ENCODE data around the gene ABHD5.

ABHD5 gene

DNA sequence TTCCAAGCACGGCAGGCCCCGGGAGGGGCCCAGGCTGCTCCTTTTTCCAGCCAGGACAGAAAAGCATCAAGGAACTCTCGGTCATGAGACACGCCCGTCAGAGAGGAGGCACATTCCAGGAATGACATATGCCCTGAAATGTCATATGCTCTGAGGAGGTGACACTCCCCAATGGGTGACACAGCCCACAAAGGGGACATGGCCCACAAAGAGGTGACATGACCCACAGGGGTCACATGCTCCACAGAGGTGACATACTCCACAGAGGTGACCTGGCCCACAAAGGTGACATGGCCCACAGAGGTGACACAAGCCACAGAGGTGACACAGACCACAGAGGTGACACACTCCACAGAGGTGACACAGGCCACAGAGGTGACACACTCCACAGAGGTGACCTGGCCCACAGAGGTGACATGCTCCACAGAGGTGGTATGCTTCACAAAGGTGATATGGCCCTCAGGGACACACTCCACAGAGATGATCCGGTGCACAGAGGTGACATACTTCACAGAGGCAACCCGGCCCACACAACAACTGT, 79.2 kb downstream of the ABHD5 start:
- H3K27ac ChIP-seq: no peak overlapping the region
- no peak for DNase-seq
- TF ChIP-seq CTCF (IDR thresholded peaks at IDR 0.05; ENCODE audit: low read depth, low read length): no peak
- no peaks in the 10 kb centered on the region for H3K27me3 ChIP-seq (ENCODE audit: insufficient read depth, low read depth, severe bottlenecking)
- peak overlapping the region; percentile 32 for H3K4me3 ChIP-seq (ENCODE audit: low read depth, low read length)
- H3K9me3 ChIP-seq (ENCODE audit: severe bottlenecking): no peaks in the 10 kb centered on the region
- no peaks in the 10 kb centered on the region for H3K36me3 ChIP-seq

DNA sequence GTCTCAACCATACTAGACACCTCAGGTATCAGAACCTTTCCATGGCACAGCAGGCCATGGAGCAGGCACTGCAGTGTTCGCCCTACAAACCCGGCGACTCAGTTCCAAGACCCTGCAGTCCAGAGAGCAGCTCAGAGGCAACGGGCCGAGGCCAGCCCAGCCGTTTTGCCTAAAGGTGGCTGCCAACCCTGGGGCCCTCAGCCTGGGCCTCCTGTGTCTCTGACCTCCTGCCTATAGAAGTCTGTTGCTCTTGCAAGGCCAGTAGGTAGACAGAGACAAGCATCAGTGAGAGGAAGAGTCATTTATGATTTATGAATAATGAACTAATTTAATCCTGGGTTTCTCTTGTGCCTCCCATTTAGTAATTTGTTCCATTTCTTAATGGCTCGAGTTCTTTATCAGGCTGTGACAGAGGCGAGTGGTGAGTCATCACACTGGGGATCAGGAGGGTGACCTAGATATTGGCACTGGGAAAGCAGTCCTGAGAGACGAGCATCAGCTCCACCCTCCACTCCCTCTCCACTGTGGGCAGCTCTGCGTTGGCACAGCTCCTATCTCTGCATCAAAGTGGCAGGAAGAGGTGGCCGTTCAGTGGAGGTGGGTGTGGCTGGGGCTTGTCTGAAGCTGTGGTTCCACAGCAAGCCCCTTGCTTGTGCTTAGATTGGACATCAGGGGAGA, 79.8 kb downstream of the ABHD5 start:
- DNase-seq: no peak
- Histone ChIP-seq H3K36me3 (no peaks in the 10 kb centered on the region), H3K27me3 (ENCODE audit: insufficient read depth, low read depth, severe bottlenecking) (no peaks in the 10 kb centered on the region), H3K27ac (no peak overlapping the region), H3K4me3 (ENCODE audit: low read depth, low read length) (no peak overlapping the region), H3K9me3 (ENCODE audit: severe bottlenecking) (no peaks in the 10 kb centered on the region)
- TF ChIP-seq CTCF (IDR thresholded peaks at IDR 0.05; ENCODE audit: low read depth, low read length): no peak

- H3K27ac ChIP-seq: no peak overlapping the region
- DNase-seq: no peak
- TF ChIP-seq CTCF (IDR thresholded peaks at IDR 0.05; ENCODE audit: low read depth, low read length): no peak
- H3K4me3 ChIP-seq (ENCODE audit: low read depth, low read length): no peak overlapping the region
- no peaks in the 10 kb centered on the region for H3K9me3 ChIP-seq (ENCODE audit: severe bottlenecking)
- H3K36me3 ChIP-seq: no peaks in the 10 kb centered on the region
- H3K27me3 ChIP-seq (ENCODE audit: insufficient read depth, low read depth, severe bottlenecking): no peaks in the 10 kb centered on the region
These were observed 80.9 kb downstream of the ABHD5 start for GRCh38 chr3:43771610-43772009.

GRCh38 chr3:43773273-43774094, 82.7 kb downstream of the ABHD5 start:
- Histone ChIP-seq H3K9me3 (ENCODE audit: severe bottlenecking) (peaks cover 1% of the 10 kb centered on the region), H3K27me3 (ENCODE audit: insufficient read depth, low read depth, severe bottlenecking) (no peaks in the 10 kb centered on the region), H3K27ac (no peak overlapping the region), H3K4me3 (ENCODE audit: low read depth, low read length) (no peak overlapping the region), H3K36me3 (no peaks in the 10 kb centered on the region)
- no peak for DNase-seq
- TF ChIP-seq CTCF (IDR thresholded peaks at IDR 0.05; ENCODE audit: low read depth, low read length): no peak

DNA sequence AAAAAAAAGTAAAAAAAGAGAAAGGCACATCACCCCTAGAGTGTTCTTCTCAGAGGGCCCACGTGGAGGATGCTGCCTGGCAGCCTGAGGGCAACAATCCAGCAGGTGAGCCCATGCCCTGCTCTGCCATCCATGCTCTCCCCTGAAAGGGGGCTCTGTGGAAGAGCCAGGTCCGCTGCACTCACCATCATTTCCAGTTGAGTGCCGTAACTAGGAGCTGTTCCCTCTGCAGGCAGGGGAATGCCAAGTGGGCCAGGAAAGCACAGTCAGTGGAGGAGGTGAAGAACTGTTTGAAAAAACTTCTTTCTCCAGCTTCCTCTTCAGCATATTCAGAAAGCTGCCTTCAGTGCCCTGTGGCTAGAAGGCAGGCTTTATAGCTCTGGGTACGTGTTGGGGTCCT, 84.1 kb downstream of the ABHD5 start:
- no peak overlapping the region for H3K27ac ChIP-seq
- DNase-seq: no peak
- no peak overlapping the region for H3K4me3 ChIP-seq (ENCODE audit: low read depth, low read length)
- H3K9me3 ChIP-seq (ENCODE audit: severe bottlenecking): peaks cover 7% of the 10 kb centered on the region
- no peaks in the 10 kb centered on the region for H3K36me3 ChIP-seq
- TF ChIP-seq CTCF (IDR thresholded peaks at IDR 0.05; ENCODE audit: low read depth, low read length): no peak
- H3K27me3 ChIP-seq (ENCODE audit: insufficient read depth, low read depth, severe bottlenecking): no peaks in the 10 kb centered on the region

All from WERI-Rb-1 (cell line).